Esophagus muscularis mucosa (tissue), 4 donors: ENCODE data around the gene KIAA1210. TPM values are rescaled to one million over a fixed set of nuclear protein-coding genes. Genes with fewer than 3 reads are reported as not detected.

Source experiments
- DNase-seq: peaks from one replicate; pipeline ENCODE4 v3.0.0-alpha.2; 2017; ENCODE audit errors: extremely low spot score
- H3K27ac ChIP-seq, 4 donors: fragments of 200-600 bp; sonication (generic); replicated peaks in 1 of 4; 1 replicate in 3 of 4; 2 replicates in 1 of 4; pipeline ENCODE4 v1.5.1; 2016 to 2019; ENCODE audit warnings: mild to moderate bottlenecking in 1 of 4
- H3K27me3 ChIP-seq, 4 donors: fragments of 200-600 bp; sonication (generic); one replicate each; pipeline versions ENCODE4 v1.5.1 to v1.6.0; 2016 to 2019
- H3K36me3 ChIP-seq, 4 donors: fragments of 200-600 bp; sonication (generic); one replicate each; pipeline ENCODE4 v1.5.1; 2016 to 2019
- H3K4me1 ChIP-seq, 4 donors: fragments of 200-600 bp; sonication (generic); one replicate each; pipeline ENCODE4 v1.5.1; 2016 to 2019
- H3K4me3 ChIP-seq, 4 donors: fragments of 200-600 bp; sonication (generic); 1 replicate in 2 of 4; 2 replicates in 2 of 4; pipeline ENCODE4 v1.5.1; 2016 to 2019; ENCODE audit warnings: mild to moderate bottlenecking in 4 of 4, moderate library complexity in 1 of 4
- H3K9me3 ChIP-seq, 4 donors: fragments of 200-600 bp; sonication (generic); 1 replicate in 3 of 4; 2 replicates in 1 of 4; pipeline ENCODE4 v1.5.1; 2016 to 2019
- EP300 ChIP-seq: sonication (generic); formaldehyde crosslinking; IDR thresholded peaks from one replicate; pipeline ENCODE4 v1.6.1; 2017; ENCODE audit warnings: antibody characterized with exemption
- POLR2A ChIP-seq: fragments of 450-650 bp; IDR thresholded peaks from one replicate; pipeline ENCODE4 v1.6.1; 2017; ENCODE audit warnings: antibody characterized with exemption, moderate library complexity, mild to moderate bottlenecking, low read depth
- POLR2AphosphoS5 ChIP-seq, 2 donors: sonication (generic); formaldehyde crosslinking; IDR thresholded peaks; one replicate each; pipeline ENCODE4 v1.6.1; 2017; ENCODE audit warnings: antibody characterized with exemption in 2 of 2
- WGBS: methylation state at CpG from one replicate; pipeline ENCODE4 v1.1.5; 2018; 5-methylcytosine and 5-hydroxymethylcytosine counted together
- intact Hi-C: fragments of 100-400 bp; cut with DNase I; formaldehyde crosslinking; loops from one replicate; pipeline ENCODE4 v1.15.1; 2023
- total RNA-seq, 4 donors: library from RNA; depleted of rRNA; stranded (reverse); fragments of >200 nt; gene quantifications; one replicate each; pipeline versions ENCODE4 v1.1.0 to v1.2.1, GENCODE V29; 2016
- TF ChIP-seq, protein P1 (sequence below), 3 experiments: fragments of 200-600 bp in 2 of 3; fragments of 450-650 bp in 1 of 3; sonication (generic) in 2 of 3; IDR thresholded peaks; one replicate each; pipeline ENCODE4 v1.5.1; 2017 to 2019; ENCODE audit warnings: antibody characterized with exemption in 3 of 3, mild to moderate bottlenecking in 2 of 3, moderate library complexity in 1 of 3

KIAA1210 gene
- total RNA-seq, 4 donors from 2014 or later = not detected

DNA sequence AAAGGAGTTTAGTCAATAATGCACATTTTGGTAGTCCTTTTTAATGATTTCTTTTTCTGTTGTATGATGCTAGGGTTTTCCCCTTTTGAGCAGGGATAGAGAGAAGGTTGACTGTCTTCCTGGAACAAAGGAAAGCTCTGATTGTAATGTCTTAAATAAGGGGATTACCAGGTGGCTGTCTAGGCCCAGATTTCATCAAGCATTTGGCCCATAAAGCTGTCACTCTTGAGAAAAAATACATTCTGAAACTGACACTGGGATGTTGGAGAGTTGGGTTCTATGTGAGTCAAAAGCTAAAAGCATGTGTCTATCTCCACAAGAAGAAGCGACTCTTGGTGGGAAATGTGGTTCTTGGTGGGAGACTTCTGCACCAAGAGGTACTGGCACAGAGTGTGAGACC, 26.4 kb downstream of the KIAA1210 start:
- peaks cover 0 to 3% (median 0%) of the 10 kb centered on the region in 4 donors for H3K27me3 ChIP-seq
- no peak for TF ChIP-seq POLR2A
- TF ChIP-seq, protein P1, sequence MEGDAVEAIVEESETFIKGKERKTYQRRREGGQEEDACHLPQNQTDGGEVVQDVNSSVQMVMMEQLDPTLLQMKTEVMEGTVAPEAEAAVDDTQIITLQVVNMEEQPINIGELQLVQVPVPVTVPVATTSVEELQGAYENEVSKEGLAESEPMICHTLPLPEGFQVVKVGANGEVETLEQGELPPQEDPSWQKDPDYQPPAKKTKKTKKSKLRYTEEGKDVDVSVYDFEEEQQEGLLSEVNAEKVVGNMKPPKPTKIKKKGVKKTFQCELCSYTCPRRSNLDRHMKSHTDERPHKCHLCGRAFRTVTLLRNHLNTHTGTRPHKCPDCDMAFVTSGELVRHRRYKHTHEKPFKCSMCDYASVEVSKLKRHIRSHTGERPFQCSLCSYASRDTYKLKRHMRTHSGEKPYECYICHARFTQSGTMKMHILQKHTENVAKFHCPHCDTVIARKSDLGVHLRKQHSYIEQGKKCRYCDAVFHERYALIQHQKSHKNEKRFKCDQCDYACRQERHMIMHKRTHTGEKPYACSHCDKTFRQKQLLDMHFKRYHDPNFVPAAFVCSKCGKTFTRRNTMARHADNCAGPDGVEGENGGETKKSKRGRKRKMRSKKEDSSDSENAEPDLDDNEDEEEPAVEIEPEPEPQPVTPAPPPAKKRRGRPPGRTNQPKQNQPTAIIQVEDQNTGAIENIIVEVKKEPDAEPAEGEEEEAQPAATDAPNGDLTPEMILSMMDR (IDR thresholded peaks at IDR 0.05) = no peak
- TF ChIP-seq EP300 = no peak
- no peak for TF ChIP-seq POLR2AphosphoS5 (IDR thresholded peaks at IDR 0.05)
- H3K27ac ChIP-seq = no peak overlapping the region
- H3K9me3 ChIP-seq = no peaks in the 10 kb centered on the region
- intact Hi-C loops = no loop called here
- no peaks in the 10 kb centered on the region for H3K4me1 ChIP-seq
- no peak for DNase-seq
- H3K36me3 ChIP-seq = no peaks in the 10 kb centered on the region
- WGBS = 93% methylated on average over 1 of the region's 1 CpG
- no peak overlapping the region for H3K4me3 ChIP-seq

DNA sequence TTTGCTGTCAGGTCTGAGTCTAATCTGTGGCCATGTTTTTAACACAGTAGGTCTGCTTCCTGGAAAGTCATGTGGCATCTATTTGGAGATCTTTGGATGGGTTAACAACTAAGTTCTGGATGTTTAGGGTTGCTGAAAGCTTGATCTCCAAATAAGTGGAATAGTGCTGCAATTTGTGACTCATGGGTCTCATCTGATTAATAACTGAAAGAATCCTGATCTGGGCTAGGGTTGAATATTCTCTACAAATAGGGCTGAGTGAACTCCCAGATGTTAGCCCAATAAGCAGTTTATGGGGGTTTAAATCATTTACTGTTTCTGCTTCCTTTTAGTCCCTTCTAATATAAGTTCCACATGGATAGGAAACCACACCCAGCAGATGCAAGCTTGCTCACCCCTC, 31.7 kb downstream of the KIAA1210 start:
- Histone ChIP-seq H3K36me3 (no peaks in the 10 kb centered on the region), H3K4me3 (no peak overlapping the region), H3K4me1 (no peaks in the 10 kb centered on the region), H3K27me3 (peaks cover 0 to 3% (median 0%) of the 10 kb centered on the region in 4 donors), H3K9me3 (no peaks in the 10 kb centered on the region), H3K27ac (no peak overlapping the region)
- TF ChIP-seq POLR2A (no peak), EP300 (no peak), POLR2AphosphoS5 (IDR thresholded peaks at IDR 0.05) (no peak)
- TF ChIP-seq, protein P1 (IDR thresholded peaks at IDR 0.05) = no peak
- no peak for DNase-seq
- intact Hi-C loops = no loop called here

DNA sequence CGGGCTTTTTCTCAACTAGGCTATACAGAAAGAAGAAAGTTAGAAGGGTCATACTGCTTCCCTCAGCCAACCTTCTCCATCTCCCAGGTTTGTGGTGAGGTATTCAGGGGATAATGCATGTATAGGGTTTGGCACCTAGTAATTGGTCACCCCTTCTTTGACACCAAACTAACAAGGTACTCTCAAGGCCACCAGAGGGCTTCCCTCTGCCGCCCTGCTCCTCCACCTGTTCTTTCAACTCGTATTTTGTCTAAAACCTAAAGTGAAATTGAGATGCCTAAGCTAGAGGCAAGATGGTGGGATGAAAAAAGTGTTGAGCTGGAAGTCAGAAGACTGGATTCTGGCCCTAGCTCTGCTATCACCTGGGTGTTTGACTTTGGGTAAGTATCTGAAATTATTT, 32.8 kb downstream of the KIAA1210 start:
- WGBS = 67% methylated on average over 3 of the region's 3 CpGs
- intact Hi-C loops = no loop called here
- no peak for TF ChIP-seq POLR2AphosphoS5 (IDR thresholded peaks at IDR 0.05)
- TF ChIP-seq, protein P1 (IDR thresholded peaks at IDR 0.05) = no peak
- TF ChIP-seq POLR2A = no peak
- TF ChIP-seq EP300 = no peak
- H3K9me3 ChIP-seq = no peaks in the 10 kb centered on the region
- peaks cover 0 to 3% (median 0%) of the 10 kb centered on the region in 4 donors for H3K27me3 ChIP-seq
- H3K4me1 ChIP-seq = no peaks in the 10 kb centered on the region
- H3K27ac ChIP-seq = no peak overlapping the region
- H3K4me3 ChIP-seq = no peak overlapping the region
- DNase-seq = no peak
- no peaks in the 10 kb centered on the region for H3K36me3 ChIP-seq

DNA sequence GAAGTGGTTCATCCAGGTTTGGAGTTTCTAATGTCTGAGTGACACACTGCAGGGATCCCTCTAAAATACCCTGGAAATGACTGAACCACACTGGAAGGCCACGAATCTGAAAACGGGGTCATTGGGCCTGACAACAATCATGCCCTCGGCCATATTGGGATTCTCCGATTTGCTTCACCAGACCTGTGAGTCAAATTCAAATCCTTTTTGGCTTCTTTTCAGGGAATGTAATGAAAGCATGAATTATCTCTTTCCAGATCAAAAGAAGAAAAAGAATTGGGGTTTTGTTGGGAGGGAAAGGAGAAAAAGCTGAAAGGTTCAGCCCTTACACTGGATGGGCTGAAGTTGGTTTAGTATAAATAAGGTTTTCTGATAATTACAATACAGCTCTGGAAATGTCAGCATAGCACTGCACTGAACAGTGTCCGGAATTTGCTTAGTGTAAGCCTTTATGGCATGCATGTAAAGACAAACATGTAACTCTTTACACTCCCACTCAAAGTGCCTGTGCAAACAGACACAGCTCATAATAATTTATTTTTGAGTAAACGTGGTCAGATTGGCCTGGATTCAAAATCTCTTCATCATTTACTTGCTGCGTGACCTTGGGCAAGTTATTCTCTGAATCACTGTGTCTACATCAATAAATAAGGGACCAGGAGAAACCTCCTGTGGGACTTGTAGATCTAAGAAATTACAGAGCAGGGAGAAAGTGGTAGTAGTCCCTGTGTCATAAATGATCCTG, 33.4 kb downstream of the KIAA1210 start:
- no peak overlapping the region for H3K4me3 ChIP-seq
- TF ChIP-seq POLR2A (no peak), EP300 (no peak), POLR2AphosphoS5 (IDR thresholded peaks at IDR 0.05) (no peak)
- TF ChIP-seq, protein P1 (IDR thresholded peaks at IDR 0.05) = no peak
- intact Hi-C loops = no loop called here

GRCh38 chrX:119090627-119091026, 37.0 kb downstream of the KIAA1210 start:
- H3K4me3 ChIP-seq = no peak overlapping the region
- no peaks in the 10 kb centered on the region for H3K9me3 ChIP-seq
- no peak for DNase-seq
- no peak for TF ChIP-seq POLR2AphosphoS5 (IDR thresholded peaks at IDR 0.05)
- TF ChIP-seq EP300 = no peak
- TF ChIP-seq, protein P1 (IDR thresholded peaks at IDR 0.05) = no peak
- no peak for TF ChIP-seq POLR2A
- H3K27me3 ChIP-seq = no peaks in the 10 kb centered on the region
- no peak overlapping the region for H3K27ac ChIP-seq
- intact Hi-C loops = no loop called here
- whole genome bisulfite sequencing = 82% methylated on average over 1 of the region's 1 CpG
- no peaks in the 10 kb centered on the region for H3K4me1 ChIP-seq
- no peaks in the 10 kb centered on the region for H3K36me3 ChIP-seq

More for the DNA sequence above, 33.4 kb downstream of the KIAA1210 start:
- no peaks in the 10 kb centered on the region for H3K9me3 ChIP-seq
- no peaks in the 10 kb centered on the region for H3K36me3 ChIP-seq
- no peaks in the 10 kb centered on the region for H3K4me1 ChIP-seq
- peaks cover 0 to 3% (median 0%) of the 10 kb centered on the region in 4 donors for H3K27me3 ChIP-seq
- H3K27ac ChIP-seq = no peak overlapping the region
- DNase-seq = no peak
- 64% methylated on average over 7 of the region's 7 CpGs for WGBS
